Testis (tissue), 3 donors: ENCODE data around the gene SLC17A6. TPM values are rescaled to one million over a fixed set of nuclear protein-coding genes. Genes with fewer than 3 reads are reported as not detected.

Experiments used
- DNase-seq: peaks from one replicate; pipeline ENCODE4 v3.0.0-alpha.2; 2019
- H3K27ac ChIP-seq, 2 donors: fragments of 200-600 bp; sonication (generic); one replicate each; pipeline ENCODE4 v1.5.1; 2019
- H3K27me3 ChIP-seq: fragments of 200-600 bp; sonication (generic); one replicate; pipeline ENCODE4 v1.5.1; 2019
- H3K36me3 ChIP-seq: fragments of 200-600 bp; sonication (generic); one replicate; pipeline ENCODE4 v1.5.1; 2017; ENCODE audit warnings: low read depth; ENCODE audit errors: missing control alignments
- H3K4me1 ChIP-seq: fragments of 200-600 bp; sonication (generic); one replicate; pipeline ENCODE4 v1.5.1; 2019
- H3K4me3 ChIP-seq, 2 donors: fragments of 200-600 bp; sonication (generic); one replicate each; pipeline ENCODE4 v1.5.1; 2017 to 2019
- H3K9me3 ChIP-seq: fragments of 200-600 bp; sonication (generic); one replicate; pipeline ENCODE4 v1.5.1; 2017
- CTCF ChIP-seq, 3 experiments: fragments of 450-650 bp in 2 of 3; fragments of 200-600 bp in 1 of 3; sonication (generic) in 1 of 3; IDR thresholded peaks; one replicate each; pipeline ENCODE4 v1.5.1; 2016 to 2019; ENCODE audit warnings: antibody characterized with exemption in 3 of 3, mild to moderate bottlenecking in 2 of 3, moderate library complexity in 1 of 3
- POLR2A ChIP-seq: fragments of 450-650 bp; IDR thresholded peaks from one replicate; pipeline ENCODE4 v1.6.1; 2017; ENCODE audit warnings: antibody characterized with exemption, mild to moderate bottlenecking, moderate library complexity
- WGBS, 2 donors: methylation state at CpG; one replicate each; pipeline ENCODE4 v1.1.5; 2018; 5-methylcytosine and 5-hydroxymethylcytosine counted together
- intact Hi-C: fragments of 100-400 bp; cut with DNase I; formaldehyde crosslinking; loops from one replicate; pipeline ENCODE4 v1.15.1; 2023; ENCODE audit warnings: low total_unique reads
- polyA plus RNA-seq: library from polyadenylated mRNA; stranded (reverse); fragments of 350-450 nt; fragmentation: Illumina TruSeq; extraction: RNeasy Lipid Tissue Mini Kit (QIAGEN cat#74804); gene quantifications from one replicate; pipeline ENCODE4 v1.2.3, GENCODE V29; 2014; ENCODE audit warnings: low read depth, low replicate concordance; ENCODE audit not compliant: insufficient read depth
- total RNA-seq, 2 donors: library from RNA; depleted of rRNA; stranded (reverse); fragments of >200 nt; gene quantifications; one replicate each; pipeline ENCODE4 v1.2.3, GENCODE V29; 2016

The SLC17A6 gene
- total and polyA plus RNA-seq, 3 donors from 2014 or later: 0.08 TPM; not detected in 2

- TF ChIP-seq CTCF (IDR thresholded peaks at IDR 0.05) (no peak), POLR2A (no peak)
- no peak overlapping the region for H3K27ac ChIP-seq
- no peak overlapping the region for H3K4me3 ChIP-seq
- H3K27me3 ChIP-seq: no peaks in the 10 kb centered on the region
- no peaks in the 10 kb centered on the region for H3K36me3 ChIP-seq
- no peak for DNase-seq
- H3K4me1 ChIP-seq: no peaks in the 10 kb centered on the region
- WGBS, 2 donors: 5 to 14% methylated on average over 3 to 23 of the region's 23 CpGs
- H3K9me3 ChIP-seq: no peaks in the 10 kb centered on the region
- intact Hi-C loops: no loop called here
These were observed 3.4 kb downstream of the SLC17A6 start for GRCh38 chr11:22341588-22341931.

- Histone ChIP-seq H3K36me3 (no peaks in the 10 kb centered on the region), H3K4me1 (no peaks in the 10 kb centered on the region), H3K27me3 (no peaks in the 10 kb centered on the region), H3K27ac (no peak overlapping the region), H3K9me3 (no peaks in the 10 kb centered on the region), H3K4me3 (no peak overlapping the region)
- no peak for DNase-seq
- 4 to 5% methylated on average over 25 of the region's 25 CpGs for WGBS, 2 donors
- TF ChIP-seq CTCF (IDR thresholded peaks at IDR 0.05): no peak
- TF ChIP-seq POLR2A: no peak
- intact Hi-C loops: no loop called here
These were observed 4.2 kb downstream of the SLC17A6 start for GRCh38 chr11:22342211-22343031.

- intact Hi-C loops: no loop called here
- Histone ChIP-seq H3K27ac (no peak overlapping the region), H3K27me3 (no peaks in the 10 kb centered on the region), H3K4me3 (no peak overlapping the region), H3K9me3 (no peaks in the 10 kb centered on the region), H3K36me3 (no peaks in the 10 kb centered on the region), H3K4me1 (no peaks in the 10 kb centered on the region)
- no peak for DNase-seq
- TF ChIP-seq POLR2A (no peak), CTCF (IDR thresholded peaks at IDR 0.05) (no peak)
- WGBS, 2 donors: 0 to 1% methylated on average over 6 of the region's 6 CpGs
These were observed 4.8 kb downstream of the SLC17A6 start for GRCh38 chr11:22343032-22343324.

- no peak for DNase-seq
- no peaks in the 10 kb centered on the region for H3K9me3 ChIP-seq
- H3K27me3 ChIP-seq: no peaks in the 10 kb centered on the region
- no peak overlapping the region for H3K27ac ChIP-seq
- H3K36me3 ChIP-seq: no peaks in the 10 kb centered on the region
- intact Hi-C loops: no loop called here
- WGBS, 2 donors: 0 to 2% methylated on average over 11 to 34 of the region's 34 CpGs
- no peaks in the 10 kb centered on the region for H3K4me1 ChIP-seq
- no peak overlapping the region for H3K4me3 ChIP-seq
- TF ChIP-seq CTCF (IDR thresholded peaks at IDR 0.05) (no peak), POLR2A (no peak)
These were observed 5.3 kb downstream of the SLC17A6 start for GRCh38 chr11:22343371-22344032.

- TF ChIP-seq POLR2A (no peak), CTCF (IDR thresholded peaks at IDR 0.05) (no peak)
- Histone ChIP-seq H3K4me3 (no peak overlapping the region), H3K36me3 (no peaks in the 10 kb centered on the region), H3K9me3 (no peaks in the 10 kb centered on the region), H3K4me1 (no peaks in the 10 kb centered on the region), H3K27me3 (no peaks in the 10 kb centered on the region), H3K27ac (no peak overlapping the region)
- intact Hi-C loops: no loop called here
- WGBS, 2 donors: 9 to 12% methylated on average over 3 of the region's 3 CpGs
- no peak for DNase-seq
These were observed 5.9 kb downstream of the SLC17A6 start for GRCh38 chr11:22344081-22344480.
